ENCODE measurements around the gene CETN3. TPM values are rescaled to one million over a fixed set of nuclear protein-coding genes. Genes with fewer than 3 reads are reported as not detected.

Gene CETN3
- total and polyA plus RNA-seq, 9 of the 15 experiments (the other 6 are each of a cell fraction or from before 2014, with no cell fraction given) = 43.3 to 113 (median 82.4) TPM

DNA sequence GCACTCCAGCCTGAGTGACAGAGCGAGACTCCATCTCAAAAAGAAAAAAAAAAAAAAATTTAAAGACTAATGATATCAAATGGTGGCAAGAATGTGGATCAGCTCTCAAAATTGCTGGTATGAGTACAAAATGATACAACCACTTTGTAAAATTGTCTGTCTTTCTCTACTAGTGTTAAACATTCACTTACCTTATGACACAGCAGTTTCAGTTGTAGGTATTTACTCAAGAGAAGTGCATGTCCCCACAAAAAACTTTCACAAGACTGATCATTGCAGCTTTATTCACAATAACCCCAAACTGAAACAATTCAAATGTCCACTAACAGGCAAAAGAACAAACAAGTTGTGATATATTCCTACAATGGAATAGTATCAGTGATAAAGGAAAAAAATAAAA, 14.7 kb upstream of the CETN3 start:
- TF ChIP-seq GABPA (tag; conservative IDR thresholded peaks at IDR 0.05; ENCODE audit: low read depth) (no peak), C11orf30 (IDR thresholded peaks at IDR 0.05; ENCODE audit: low read depth) (peak; percentile 29; the same call in 1 of the 2 replicates)
- TF ChIP-seq, protein P1, sequence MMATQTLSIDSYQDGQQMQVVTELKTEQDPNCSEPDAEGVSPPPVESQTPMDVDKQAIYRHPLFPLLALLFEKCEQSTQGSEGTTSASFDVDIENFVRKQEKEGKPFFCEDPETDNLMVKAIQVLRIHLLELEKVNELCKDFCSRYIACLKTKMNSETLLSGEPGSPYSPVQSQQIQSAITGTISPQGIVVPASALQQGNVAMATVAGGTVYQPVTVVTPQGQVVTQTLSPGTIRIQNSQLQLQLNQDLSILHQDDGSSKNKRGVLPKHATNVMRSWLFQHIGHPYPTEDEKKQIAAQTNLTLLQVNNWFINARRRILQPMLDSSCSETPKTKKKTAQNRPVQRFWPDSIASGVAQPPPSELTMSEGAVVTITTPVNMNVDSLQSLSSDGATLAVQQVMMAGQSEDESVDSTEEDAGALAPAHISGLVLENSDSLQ (IDR thresholded peaks at IDR 0.05) = peak; percentile 8; the same call in 1 of the 2 replicates
- POLR2A ChIA-PET = no interaction called here

DNA sequence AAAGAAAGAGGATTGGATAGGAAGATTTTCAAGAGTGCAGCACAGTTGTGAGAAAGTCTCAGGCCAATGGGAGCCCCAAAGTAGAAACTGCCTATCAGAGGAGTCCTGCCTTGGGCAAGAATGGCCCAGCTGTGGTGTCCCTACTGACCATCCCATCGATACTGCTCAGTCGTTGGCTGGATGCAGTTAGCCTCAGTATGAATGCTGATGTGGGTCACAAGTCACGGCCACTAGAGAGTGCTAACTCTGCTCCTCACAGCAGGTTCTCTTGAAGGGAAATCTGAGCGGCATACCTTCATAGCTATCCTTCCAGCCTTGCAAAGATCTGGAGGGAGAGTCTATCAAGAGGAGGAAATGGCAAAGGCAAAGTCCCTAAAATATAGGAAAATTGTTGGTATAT, 11.6 kb upstream of the CETN3 start:
- DNase-seq (ENCODE audit: extremely low read depth in 1 of 4, low spot score in 3 of 4) (peak in 2 of 4 experiments; percentile 21 to 48), FAIRE-seq (peak; percentile 86), ATAC-seq (peak; percentile 95)
- Histone ChIP-seq H3K4me2 (ENCODE audit: insufficient read depth, low read length) (no peak overlapping the region), H3K36me3 (ENCODE audit: control insufficient read depth, insufficient read depth, low read length) (no peaks in the 10 kb centered on the region), H3K9ac (ENCODE audit: insufficient read depth in 1 of 2, low read depth in 2 of 2, low read length in 2 of 2) (no peak overlapping the region), H3K4me1 (replicated peaks in 1 of 2; ENCODE audit: control insufficient read depth in 2 of 2, insufficient read depth in 2 of 2, low read length in 2 of 2) (no peaks in the 10 kb centered on the region), H3K9me3 (replicated peaks; ENCODE audit: control insufficient read depth, insufficient read depth, low read depth, low read length) (no peaks in the 10 kb centered on the region), H2AFZ (ENCODE audit: low read depth, low read length) (peak overlapping the region; percentile 34), H4K20me1 (replicated peaks; ENCODE audit: control insufficient read depth, insufficient read depth, low read length) (no peaks in the 10 kb centered on the region), H3K4me3 (no peak overlapping the region), H3K27ac (ENCODE audit: extremely low read depth, low read depth, low read length) (no peak overlapping the region), H3K27me3 (ENCODE audit: control insufficient read depth in 2 of 2, insufficient read depth in 2 of 2, low read length in 2 of 2) (no peaks in the 10 kb centered on the region), H3K9me1 (ENCODE audit: control insufficient read depth, insufficient read depth, low read length) (no peaks in the 10 kb centered on the region), H3K79me2 (ENCODE audit: control insufficient read depth, insufficient read depth, low read length) (no peaks in the 10 kb centered on the region)
- WGBS (ENCODE audit: insufficient coverage, low coverage, missing lambda C conversion rate) = 13% methylated on average over 4 of the region's 4 CpGs
- in situ Hi-C loops (cut with MboI) (no loop called here), intact Hi-C loops (cut with micrococcal nuclease) (no loop called here)
- no TSS peak for BruUV-seq (replicated peaks)
- CTCF ChIA-PET (ENCODE audit: low intra/inter-chr PET ratio) = no interaction called here
- POLR2A ChIA-PET = interaction anchor here (2.9 kb wide), 1 partner anchor 11 kb away, joined by 25 read pairs; the partner anchor contains the start of gene CETN3
- peak; percentile 32; the same call in 1 of the 2 replicates for TF ChIP-seq CTBP1 (IDR thresholded peaks at IDR 0.05; ENCODE audit: borderline replicate concordance)
- TF ChIP-seq, protein P2, sequence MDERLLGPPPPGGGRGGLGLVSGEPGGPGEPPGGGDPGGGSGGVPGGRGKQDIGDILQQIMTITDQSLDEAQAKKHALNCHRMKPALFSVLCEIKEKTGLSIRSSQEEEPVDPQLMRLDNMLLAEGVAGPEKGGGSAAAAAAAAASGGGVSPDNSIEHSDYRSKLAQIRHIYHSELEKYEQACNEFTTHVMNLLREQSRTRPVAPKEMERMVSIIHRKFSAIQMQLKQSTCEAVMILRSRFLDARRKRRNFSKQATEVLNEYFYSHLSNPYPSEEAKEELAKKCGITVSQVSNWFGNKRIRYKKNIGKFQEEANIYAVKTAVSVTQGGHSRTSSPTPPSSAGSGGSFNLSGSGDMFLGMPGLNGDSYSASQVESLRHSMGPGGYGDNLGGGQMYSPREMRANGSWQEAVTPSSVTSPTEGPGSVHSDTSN (CRISPR knock-in tag; IDR thresholded peaks at IDR 0.05; ENCODE audit: low read depth) = no peak
- TF ChIP-seq, protein P2 (tag; conservative IDR thresholded peaks at IDR 0.05; ENCODE audit: low read depth) = no peak
- TF ChIP-seq SMC3 (conservative IDR thresholded peaks at IDR 0.05; ENCODE audit: insufficient read depth, low read depth, low read length) = peak; percentile 15; the same call in 1 of the 2 replicates
- no peak for TF ChIP-seq SRSF9 (IDR thresholded peaks at IDR 0.05; ENCODE audit: borderline replicate concordance, low read depth, low read length)
- TF ChIP-seq, protein P3, sequence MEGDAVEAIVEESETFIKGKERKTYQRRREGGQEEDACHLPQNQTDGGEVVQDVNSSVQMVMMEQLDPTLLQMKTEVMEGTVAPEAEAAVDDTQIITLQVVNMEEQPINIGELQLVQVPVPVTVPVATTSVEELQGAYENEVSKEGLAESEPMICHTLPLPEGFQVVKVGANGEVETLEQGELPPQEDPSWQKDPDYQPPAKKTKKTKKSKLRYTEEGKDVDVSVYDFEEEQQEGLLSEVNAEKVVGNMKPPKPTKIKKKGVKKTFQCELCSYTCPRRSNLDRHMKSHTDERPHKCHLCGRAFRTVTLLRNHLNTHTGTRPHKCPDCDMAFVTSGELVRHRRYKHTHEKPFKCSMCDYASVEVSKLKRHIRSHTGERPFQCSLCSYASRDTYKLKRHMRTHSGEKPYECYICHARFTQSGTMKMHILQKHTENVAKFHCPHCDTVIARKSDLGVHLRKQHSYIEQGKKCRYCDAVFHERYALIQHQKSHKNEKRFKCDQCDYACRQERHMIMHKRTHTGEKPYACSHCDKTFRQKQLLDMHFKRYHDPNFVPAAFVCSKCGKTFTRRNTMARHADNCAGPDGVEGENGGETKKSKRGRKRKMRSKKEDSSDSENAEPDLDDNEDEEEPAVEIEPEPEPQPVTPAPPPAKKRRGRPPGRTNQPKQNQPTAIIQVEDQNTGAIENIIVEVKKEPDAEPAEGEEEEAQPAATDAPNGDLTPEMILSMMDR (IDR thresholded peaks at IDR 0.05 in 2 of 3, conservative IDR thresholded peaks at IDR 0.05 in 1 of 3; ENCODE audit: insufficient read depth in 2 of 3, low read depth in 1 of 3, low read length in 3 of 3) = peak; percentile 53 to 60 (median 55)
- peak in 1 of 2 experiments; percentile 34; a peak in 1 of 4 replicates for TF ChIP-seq RCOR1 (IDR thresholded peaks at IDR 0.05; ENCODE audit: borderline replicate concordance in 1 of 2, low read depth in 2 of 2, low read length in 2 of 2)

More for the DNA sequence above, 14.7 kb upstream of the CETN3 start:
- no peak overlapping the region for H3K9ac ChIP-seq (ENCODE audit: insufficient read depth in 1 of 2, low read depth in 2 of 2, low read length in 2 of 2)
- no peaks in the 10 kb centered on the region for H3K4me1 ChIP-seq (replicated peaks in 1 of 2; ENCODE audit: control insufficient read depth in 2 of 2, insufficient read depth in 2 of 2, low read length in 2 of 2)
- ATAC-seq = no peak
- no peak overlapping the region for H3K27ac ChIP-seq (ENCODE audit: extremely low read depth, low read depth, low read length)
- no peaks in the 10 kb centered on the region for H3K27me3 ChIP-seq (ENCODE audit: control insufficient read depth in 2 of 2, insufficient read depth in 2 of 2, low read length in 2 of 2)
- H3K36me3 ChIP-seq (ENCODE audit: control insufficient read depth, insufficient read depth, low read length) = no peaks in the 10 kb centered on the region
- H3K79me2 ChIP-seq (ENCODE audit: control insufficient read depth, insufficient read depth, low read length) = no peaks in the 10 kb centered on the region
- H3K4me3 ChIP-seq = no peak overlapping the region
- intact Hi-C loops (cut with micrococcal nuclease) (no loop called here), in situ Hi-C loops (cut with MboI) (no loop called here)
- H3K4me2 ChIP-seq (ENCODE audit: insufficient read depth, low read length) = no peak overlapping the region
- no peak overlapping the region for H2AFZ ChIP-seq (ENCODE audit: low read depth, low read length)
- no peaks in the 10 kb centered on the region for H3K9me3 ChIP-seq (replicated peaks; ENCODE audit: control insufficient read depth, insufficient read depth, low read depth, low read length)
- BruUV-seq (replicated peaks) = no TSS peak
- no peak for FAIRE-seq
- CTCF ChIA-PET (ENCODE audit: low intra/inter-chr PET ratio) = no interaction called here
- WGBS (ENCODE audit: insufficient coverage, low coverage, missing lambda C conversion rate) = no CpG with 5 or more reads among the region's 1 CpG
- no peaks in the 10 kb centered on the region for H3K9me1 ChIP-seq (ENCODE audit: control insufficient read depth, insufficient read depth, low read length)
- DNase-seq (ENCODE audit: extremely low read depth in 1 of 4, low spot score in 3 of 4) = no peak
- H4K20me1 ChIP-seq (replicated peaks; ENCODE audit: control insufficient read depth, insufficient read depth, low read length) = no peaks in the 10 kb centered on the region

All from K562 (cell line).